ENCODE measurements around the gene SH2D4B.

- no peak for TF ChIP-seq CTCF (IDR thresholded peaks at IDR 0.05)
- no peak for TF ChIP-seq EP300 (IDR thresholded peaks at IDR 0.05)
Measured at GRCh38 chr10:80622153-80622552, 84.5 kb downstream of the SH2D4B start.

All from sigmoid colon (tissue), 4 donors.